ENCODE results near the gene DAB1. TPM values are rescaled to one million over a fixed set of nuclear protein-coding genes. Genes with fewer than 3 reads are reported as not detected.

DAB1 gene
- total RNA-seq, 4 donors from 2014 or later = 0.48 to 1.2 TPM; not detected in 2

DNA sequence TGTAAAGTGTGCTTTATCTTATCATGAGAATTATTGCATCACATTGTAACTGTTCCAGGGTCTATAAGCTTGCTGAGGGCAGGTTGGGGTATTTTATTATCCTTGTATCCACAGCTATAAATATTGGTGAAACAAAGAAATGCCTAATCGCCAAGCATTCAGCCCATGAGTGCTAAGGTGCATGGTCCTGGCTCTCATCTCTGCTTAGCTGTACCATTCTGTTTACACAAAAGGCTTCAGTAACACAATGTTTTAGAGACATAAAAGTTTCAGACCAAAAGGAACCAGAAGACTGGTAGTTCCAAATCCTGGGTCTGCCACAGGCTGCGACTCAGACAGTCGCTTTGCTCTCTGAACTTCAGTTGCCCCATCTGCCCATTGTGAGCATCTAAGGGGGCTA, 358.4 kb downstream of the DAB1 start:
- no peaks in the 10 kb centered on the region for H3K27me3 ChIP-seq
- in situ Hi-C loops (cut with MboI; ENCODE audit: low pct_ligation_motif_present in 1 of 4, low pct_unique_long_range_greater_than_20kb in 1 of 4, low sequenced_read_pairs in 3 of 4) (no loop called here), intact Hi-C loops (cut with DNase I; ENCODE audit: low total_unique reads) (no loop called here)
- H3K27ac ChIP-seq = no peak overlapping the region
- 40 to 86% methylated on average over 1 to 3 of the region's 3 CpGs for WGBS, 2 donors (ENCODE audit: low coverage in 1 of 2)
- no peaks in the 10 kb centered on the region for H3K9me3 ChIP-seq
- TF ChIP-seq POLR2A (IDR thresholded peaks at IDR 0.05) (no peak), POLR2AphosphoS5 (IDR thresholded peaks at IDR 0.05) (no peak)
- no peak overlapping the region for H3K4me3 ChIP-seq
- peaks cover 0 to 3% (median 0%) of the 10 kb centered on the region in 4 donors for H3K4me1 ChIP-seq
- DNase-seq = no peak
- no peaks in the 10 kb centered on the region for H3K36me3 ChIP-seq

DNA sequence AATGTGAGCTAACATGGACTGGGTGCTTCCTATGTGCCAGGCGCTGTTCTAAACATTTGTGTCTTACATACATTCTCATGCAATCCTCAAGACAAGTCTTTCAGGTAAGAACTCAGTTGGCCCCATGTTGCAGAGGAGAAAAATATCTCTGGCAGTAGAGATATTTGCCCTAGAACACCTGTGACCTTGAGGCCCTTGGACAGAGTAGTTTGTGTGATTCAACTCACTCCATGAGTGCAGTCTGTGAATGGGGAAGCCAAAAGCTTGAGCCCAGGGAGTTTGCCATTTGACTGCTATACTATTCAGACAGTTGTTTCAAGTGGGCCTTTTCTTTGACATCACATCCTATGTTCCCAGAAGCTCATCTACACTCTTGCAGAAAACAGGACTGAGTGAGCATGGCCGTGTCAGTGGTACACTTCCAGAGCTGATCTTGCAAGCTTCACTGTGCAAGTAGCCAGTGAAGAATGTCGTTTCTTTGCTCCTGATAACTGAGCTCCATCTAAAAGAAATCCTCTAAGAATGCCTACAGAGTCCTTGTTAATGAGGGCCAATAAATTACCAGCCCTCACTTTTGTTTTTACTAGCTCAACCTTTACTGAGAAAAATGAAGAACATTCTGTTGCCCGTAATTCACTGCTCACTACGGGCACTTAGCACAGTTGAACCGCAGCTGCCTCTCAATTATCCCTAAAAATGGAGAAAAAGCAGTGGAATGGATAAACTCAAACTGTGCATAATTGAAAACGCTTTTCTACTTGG, 359.3 kb downstream of the DAB1 start:
- H3K9me3 ChIP-seq = no peaks in the 10 kb centered on the region
- TF ChIP-seq CTCF (IDR thresholded peaks at IDR 0.05) = no peak
- no peak for TF ChIP-seq POLR2AphosphoS5 (IDR thresholded peaks at IDR 0.05)
- TF ChIP-seq EP300 (IDR thresholded peaks at IDR 0.05; ENCODE audit: low read depth) = no peak
- TF ChIP-seq POLR2A (IDR thresholded peaks at IDR 0.05) = no peak
- H3K36me3 ChIP-seq = no peaks in the 10 kb centered on the region
- H3K4me3 ChIP-seq = no peak overlapping the region
- H3K27me3 ChIP-seq = no peaks in the 10 kb centered on the region
- no peak for DNase-seq
- peaks cover 0 to 3% (median 0%) of the 10 kb centered on the region in 4 donors for H3K4me1 ChIP-seq
- intact Hi-C loops (cut with DNase I; ENCODE audit: low total_unique reads) (no loop called here), in situ Hi-C loops (cut with MboI; ENCODE audit: low pct_ligation_motif_present in 1 of 4, low pct_unique_long_range_greater_than_20kb in 1 of 4, low sequenced_read_pairs in 3 of 4) (no loop called here)
- 61 to 77% methylated on average over 5 to 7 of the region's 7 CpGs for WGBS, 2 donors (ENCODE audit: low coverage in 1 of 2)
- no peak overlapping the region for H3K27ac ChIP-seq

DNA sequence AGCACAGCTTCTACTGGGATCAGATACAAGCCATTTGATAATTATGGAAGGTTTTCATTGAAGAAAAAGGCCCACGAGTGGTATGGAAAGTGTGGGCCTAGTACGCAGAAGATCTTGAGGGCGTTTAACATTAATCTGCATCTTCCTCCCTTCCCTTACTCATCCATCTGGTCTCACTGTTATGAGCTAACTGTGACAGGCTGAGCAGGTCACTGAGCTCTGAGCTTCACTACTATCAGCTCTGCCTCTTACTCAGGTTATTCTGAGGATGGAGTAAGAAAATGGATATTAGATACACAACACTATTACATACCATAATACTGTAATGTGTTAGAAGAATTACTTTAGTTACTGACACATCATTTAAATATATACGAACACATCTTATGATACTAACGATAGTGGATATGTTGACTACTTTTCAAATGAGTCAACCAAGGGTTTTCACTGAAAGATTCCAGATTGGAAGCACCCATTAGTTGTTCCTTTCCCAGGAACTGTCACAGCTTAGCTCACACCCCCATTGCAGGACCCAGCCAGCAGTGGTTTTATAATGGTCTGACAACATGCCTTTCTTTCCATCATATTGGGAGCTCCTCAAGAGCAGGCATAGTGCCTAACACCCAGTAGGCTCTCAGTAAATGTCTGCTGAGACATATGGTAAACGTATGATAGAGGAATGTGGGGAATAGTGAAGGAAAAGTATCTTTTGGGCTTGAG, 360.3 kb downstream of the DAB1 start:
- H3K27ac ChIP-seq = no peak overlapping the region
- intact Hi-C loops (cut with DNase I; ENCODE audit: low total_unique reads) = no loop called here
- H3K4me1 ChIP-seq = peaks cover 0 to 3% (median 0%) of the 10 kb centered on the region in 4 donors
- H3K36me3 ChIP-seq = no peaks in the 10 kb centered on the region
- H3K27me3 ChIP-seq = no peaks in the 10 kb centered on the region
- TF ChIP-seq EP300 (IDR thresholded peaks at IDR 0.05; ENCODE audit: low read depth) (no peak), POLR2A (IDR thresholded peaks at IDR 0.05) (no peak), CTCF (IDR thresholded peaks at IDR 0.05) (no peak), POLR2AphosphoS5 (IDR thresholded peaks at IDR 0.05) (no peak)
- in situ Hi-C loops (cut with MboI; ENCODE audit: low pct_ligation_motif_present in 1 of 4, low pct_unique_long_range_greater_than_20kb in 1 of 4, low sequenced_read_pairs in 3 of 4) = no loop called here
- no peak for DNase-seq
- H3K9me3 ChIP-seq = no peaks in the 10 kb centered on the region
- no peak overlapping the region for H3K4me3 ChIP-seq
- WGBS, 2 donors (ENCODE audit: low coverage in 1 of 2) = 83 to 86% methylated on average over 6 of the region's 6 CpGs

GRCh38 chr1:57061369-57061768, 362.5 kb downstream of the DAB1 start:
- TF ChIP-seq EP300 (IDR thresholded peaks at IDR 0.05; ENCODE audit: low read depth) (no peak), POLR2AphosphoS5 (IDR thresholded peaks at IDR 0.05) (no peak)
- in situ Hi-C loops (cut with MboI; ENCODE audit: low pct_ligation_motif_present in 1 of 4, low pct_unique_long_range_greater_than_20kb in 1 of 4, low sequenced_read_pairs in 3 of 4) = no loop called here

DNA sequence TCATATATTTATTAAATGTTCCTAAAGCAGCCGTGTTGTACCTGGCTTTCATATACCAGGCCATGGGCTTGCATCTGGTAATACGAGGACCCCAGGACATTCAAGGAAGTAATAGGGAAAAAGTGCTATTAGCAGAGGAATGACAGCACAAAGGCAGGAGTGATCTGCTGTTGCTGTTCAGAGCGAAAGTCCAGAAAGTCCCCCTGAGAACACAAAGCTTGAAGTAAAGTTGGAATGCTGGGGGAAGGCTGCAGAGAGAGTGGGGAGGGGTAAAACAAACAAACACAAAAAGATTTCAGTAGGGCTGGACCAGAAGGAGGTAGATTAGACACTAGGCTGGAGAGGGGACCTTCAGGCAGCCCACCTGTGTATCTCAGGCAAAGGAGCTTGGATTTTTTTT, 363.4 kb downstream of the DAB1 start:
- H3K4me3 ChIP-seq = no peak overlapping the region
- no peaks in the 10 kb centered on the region for H3K27me3 ChIP-seq
- intact Hi-C loops (cut with DNase I; ENCODE audit: low total_unique reads) = no loop called here
- H3K4me1 ChIP-seq = no peaks in the 10 kb centered on the region
- TF ChIP-seq POLR2A (IDR thresholded peaks at IDR 0.05) (no peak), POLR2AphosphoS5 (IDR thresholded peaks at IDR 0.05) (no peak)
- no peaks in the 10 kb centered on the region for H3K9me3 ChIP-seq
- no peaks in the 10 kb centered on the region for H3K36me3 ChIP-seq
- no peak overlapping the region for H3K27ac ChIP-seq
- in situ Hi-C loops (cut with MboI; ENCODE audit: low pct_ligation_motif_present in 1 of 4, low pct_unique_long_range_greater_than_20kb in 1 of 4, low sequenced_read_pairs in 3 of 4) = no loop called here
- DNase-seq = no peak
- 82 to 90% methylated on average over 2 to 3 of the region's 3 CpGs for WGBS, 2 donors (ENCODE audit: low coverage in 1 of 2)

More at GRCh38 chr1:57061369-57061768, 362.5 kb downstream of the DAB1 start:
- intact Hi-C loops (cut with DNase I; ENCODE audit: low total_unique reads) = no loop called here
- H3K4me3 ChIP-seq = no peak overlapping the region
- no peaks in the 10 kb centered on the region for H3K9me3 ChIP-seq
- H3K36me3 ChIP-seq = no peaks in the 10 kb centered on the region
- no peak for DNase-seq
- no peak overlapping the region for H3K27ac ChIP-seq
- WGBS, 2 donors (ENCODE audit: low coverage in 1 of 2) = 70% methylated on average over 1 of the region's 1 CpG; no CpG with 5 or more reads in 1 of the 2 donors
- H3K27me3 ChIP-seq = no peaks in the 10 kb centered on the region
- no peaks in the 10 kb centered on the region for H3K4me1 ChIP-seq

All from transverse colon (tissue), 4 donors.